NT2/D1 (cell line): Measurements from ENCODE around the gene SRP72.

Source experiments
- YY1 ChIP-seq: IDR thresholded peaks from 2 replicates; pipeline ENCODE4 v1.6.1; 2011; ENCODE audit not compliant: insufficient read length, insufficient read depth
- ZNF274 ChIP-seq: IDR thresholded peaks from 2 replicates; pipeline ENCODE4 v1.6.1; 2011; ENCODE audit warnings: mild to moderate bottlenecking, low read depth, low read length

DNA sequence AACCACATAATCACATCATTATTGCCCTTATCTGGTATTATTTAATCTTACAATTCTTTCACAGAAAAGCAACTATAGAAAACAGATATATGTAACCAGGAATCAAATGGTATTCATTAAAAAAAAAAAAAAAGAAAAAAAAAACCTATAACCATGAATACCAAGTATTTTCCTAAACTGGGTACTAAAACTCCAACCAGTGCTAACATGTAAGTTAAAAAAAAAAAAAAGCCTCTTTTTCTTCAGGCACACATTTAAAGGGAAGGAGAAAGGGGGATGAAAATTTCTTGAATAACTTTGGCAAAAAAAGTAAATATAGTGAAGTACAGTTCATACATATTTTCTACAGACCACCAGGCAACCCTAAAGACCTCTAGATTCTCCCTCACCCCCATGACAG is 34.1 kb upstream of the SRP72 start:
- TF ChIP-seq ZNF274 (no peak), YY1 (no peak)
